Trophoblast cell (in vitro differentiated cells and primary cell): ENCODE results near the gene RNF180.

Experiments
- DNase-seq, 2 donors: peaks; one replicate each; pipeline ENCODE4 v3.0.0-alpha.2; 2016
- H2AFZ ChIP-seq: 2 replicates; pipeline ENCODE4 v1.6.1; 2013; ENCODE audit warnings: low read length, moderate library complexity, mild to moderate bottlenecking; ENCODE audit not compliant: insufficient read depth, poor library complexity
- H2AK5ac ChIP-seq: 2 replicates; pipeline ENCODE4 v1.6.1; 2013; ENCODE audit warnings: mild to moderate bottlenecking, low read length
- H2BK120ac ChIP-seq: 2 replicates; pipeline ENCODE4 v1.6.1; 2013; ENCODE audit warnings: low read length, mild to moderate bottlenecking, moderate library complexity; ENCODE audit not compliant: insufficient read depth, poor library complexity
- H2BK12ac ChIP-seq: 2 replicates; pipeline ENCODE4 v1.6.1; 2013; ENCODE audit warnings: mild to moderate bottlenecking, low read length, moderate library complexity
- H2BK5ac ChIP-seq: 2 replicates; pipeline ENCODE4 v1.6.1; 2013; ENCODE audit warnings: low read length, low read depth, moderate library complexity, mild to moderate bottlenecking; ENCODE audit not compliant: poor library complexity
- H3K14ac ChIP-seq: 2 replicates; pipeline ENCODE4 v1.6.1; 2013; ENCODE audit warnings: mild to moderate bottlenecking, low read length
- H3K18ac ChIP-seq: 2 replicates; pipeline ENCODE4 v1.6.1; 2013; ENCODE audit warnings: mild to moderate bottlenecking, low read length
- H3K23ac ChIP-seq: 2 replicates; pipeline ENCODE4 v1.6.1; 2013; ENCODE audit warnings: low read length
- H3K27ac ChIP-seq: 2 replicates; pipeline ENCODE4 v1.5.1; 2013; ENCODE audit warnings: low read depth, mild to moderate bottlenecking, inconsistent platforms, low read length, moderate library complexity
- H3K27me3 ChIP-seq: 2 replicates; pipeline ENCODE4 v1.6.1; 2013; ENCODE audit warnings: inconsistent platforms, mild to moderate bottlenecking, low read length, moderate library complexity; ENCODE audit not compliant: insufficient read depth
- H3K36me3 ChIP-seq, 2 experiments: 1 replicate in 1 of 2; 2 replicates in 1 of 2; pipeline ENCODE4 v1.6.1; 2013; ENCODE audit warnings: low read length in 2 of 2, mild to moderate bottlenecking in 2 of 2, moderate library complexity in 1 of 2; ENCODE audit not compliant: insufficient read depth in 2 of 2, control insufficient read depth in 1 of 2
- H3K4ac ChIP-seq: 2 replicates; pipeline ENCODE4 v1.6.1; 2013; ENCODE audit warnings: low read depth, mild to moderate bottlenecking, low read length, moderate library complexity
- H3K4me1 ChIP-seq, 2 experiments: 1 replicate in 1 of 2; 2 replicates in 1 of 2; pipeline ENCODE4 v1.6.1; 2013; ENCODE audit warnings: low read length in 2 of 2, mild to moderate bottlenecking in 2 of 2, moderate library complexity in 1 of 2; ENCODE audit not compliant: insufficient read depth in 2 of 2, control insufficient read depth in 1 of 2
- H3K4me2 ChIP-seq: 2 replicates; pipeline ENCODE4 v1.6.1; 2013; ENCODE audit warnings: inconsistent platforms, mild to moderate bottlenecking, low read length, moderate library complexity
- H3K4me3 ChIP-seq: 2 replicates; pipeline ENCODE4 v1.5.1; 2013; ENCODE audit warnings: mild to moderate bottlenecking, low read depth, low read length, inconsistent platforms
- H3K79me1 ChIP-seq: one replicate; pipeline ENCODE4 v1.6.1; 2013; ENCODE audit warnings: low read length
- H3K79me2 ChIP-seq: 2 replicates; pipeline ENCODE4 v1.6.1; 2013; ENCODE audit warnings: low read length, mild to moderate bottlenecking; ENCODE audit not compliant: control insufficient read depth, insufficient read depth, poor library complexity
- H3K9ac ChIP-seq: 2 replicates; pipeline ENCODE4 v1.6.1; 2013; ENCODE audit warnings: mild to moderate bottlenecking, low read length
- H3K9me3 ChIP-seq: 2 replicates; pipeline ENCODE4 v1.6.1; 2013; ENCODE audit warnings: low read depth, mild to moderate bottlenecking, control low read depth, inconsistent platforms, low read length; ENCODE audit not compliant: insufficient read depth
- H4K12ac ChIP-seq: 2 replicates; pipeline ENCODE4 v1.6.1; 2013; ENCODE audit warnings: low read depth, mild to moderate bottlenecking, low read length, moderate library complexity
- H4K8ac ChIP-seq: 2 replicates; pipeline ENCODE4 v1.6.1; 2013; ENCODE audit warnings: low read depth, mild to moderate bottlenecking, low read length, moderate library complexity
- H4K91ac ChIP-seq: one replicate; pipeline ENCODE4 v1.6.1; 2013; ENCODE audit warnings: low read depth, mild to moderate bottlenecking, low read length, moderate library complexity
- WGBS: extraction: QIAGEN DNeasy Blood & Tissue Kit; methylation state at CpG from one replicate; pipeline ENCODE4 v1.1.7; 2013; ENCODE audit warnings: missing lambda C conversion rate; ENCODE audit not compliant: insufficient read length, insufficient coverage; ENCODE audit errors: extremely low coverage; 5-methylcytosine and 5-hydroxymethylcytosine counted together

The RNF180 gene

GRCh38 chr5:64213011-64213410 lies 47.4 kb downstream of the RNF180 start:
- Histone ChIP-seq H2AK5ac (no peak overlapping the region), H3K4me1 (no peaks in the 10 kb centered on the region), H3K4ac (no peak overlapping the region), H2BK12ac (no peak overlapping the region), H3K18ac (no peak overlapping the region), H3K27ac (no peak overlapping the region), H3K14ac (no peak overlapping the region), H3K23ac (no peak overlapping the region), H3K9me3 (no peaks in the 10 kb centered on the region), H2BK120ac (no peak overlapping the region), H3K27me3 (no peaks in the 10 kb centered on the region), H3K9ac (no peak overlapping the region), H4K8ac (no peak overlapping the region), H2AFZ (no peak overlapping the region), H3K79me2 (no peaks in the 10 kb centered on the region), H4K91ac (no peak overlapping the region), H3K4me3 (no peak overlapping the region), H2BK5ac (no peak overlapping the region), H3K4me2 (no peak overlapping the region), H3K79me1 (no peaks in the 10 kb centered on the region), H3K36me3 (no peaks in the 10 kb centered on the region), H4K12ac (no peak overlapping the region)
- DNase-seq = no peak
- no CpG with 5 or more reads among the region's 2 CpGs for WGBS

- H3K79me1 ChIP-seq = no peaks in the 10 kb centered on the region
- no peak overlapping the region for H4K12ac ChIP-seq
- H3K27me3 ChIP-seq = no peaks in the 10 kb centered on the region
- no peaks in the 10 kb centered on the region for H3K4me1 ChIP-seq
- no peak overlapping the region for H2AK5ac ChIP-seq
- no peak overlapping the region for H3K18ac ChIP-seq
- H3K9ac ChIP-seq = no peak overlapping the region
- H3K14ac ChIP-seq = no peak overlapping the region
- no peaks in the 10 kb centered on the region for H3K79me2 ChIP-seq
- no peak overlapping the region for H2BK120ac ChIP-seq
- no peaks in the 10 kb centered on the region for H3K9me3 ChIP-seq
- H2BK12ac ChIP-seq = no peak overlapping the region
- no peak for DNase-seq
- no peak overlapping the region for H3K4me2 ChIP-seq
- no peak overlapping the region for H3K27ac ChIP-seq
- H3K4ac ChIP-seq = no peak overlapping the region
- H4K8ac ChIP-seq = no peak overlapping the region
- H3K23ac ChIP-seq = no peak overlapping the region
- H3K4me3 ChIP-seq = no peak overlapping the region
- no peak overlapping the region for H2BK5ac ChIP-seq
- no CpG with 5 or more reads among the region's 5 CpGs for WGBS
- H4K91ac ChIP-seq = no peak overlapping the region
- no peak overlapping the region for H2AFZ ChIP-seq
- H3K36me3 ChIP-seq = no peaks in the 10 kb centered on the region
Measured at GRCh38 chr5:64213531-64213930, 47.9 kb downstream of the RNF180 start.

- Histone ChIP-seq H3K14ac (no peak overlapping the region), H3K27ac (no peak overlapping the region), H2AFZ (no peak overlapping the region), H2BK5ac (no peak overlapping the region), H2BK12ac (no peak overlapping the region), H3K79me1 (no peaks in the 10 kb centered on the region), H3K23ac (no peak overlapping the region), H3K36me3 (no peaks in the 10 kb centered on the region), H3K18ac (no peak overlapping the region), H3K27me3 (no peaks in the 10 kb centered on the region), H2AK5ac (no peak overlapping the region), H3K4me1 (no peaks in the 10 kb centered on the region), H4K8ac (no peak overlapping the region), H3K4me2 (no peak overlapping the region), H4K12ac (no peak overlapping the region), H3K4me3 (no peak overlapping the region), H3K4ac (no peak overlapping the region), H3K9ac (no peak overlapping the region), H2BK120ac (no peak overlapping the region), H3K9me3 (no peaks in the 10 kb centered on the region), H4K91ac (no peak overlapping the region), H3K79me2 (no peaks in the 10 kb centered on the region)
- no peak for DNase-seq
- WGBS = no CpG with 5 or more reads among the region's 3 CpGs
Measured at GRCh38 chr5:64214132-64214531, 48.5 kb downstream of the RNF180 start.

- H3K14ac ChIP-seq = no peak overlapping the region
- DNase-seq = no peak
Measured at GRCh38 chr5:64221911-64222310, 56.3 kb downstream of the RNF180 start.

More at GRCh38 chr5:64221911-64222310, 56.3 kb downstream of the RNF180 start:
- Histone ChIP-seq H2AFZ (no peak overlapping the region), H3K79me2 (no peaks in the 10 kb centered on the region), H3K4me3 (no peak overlapping the region), H3K23ac (no peak overlapping the region), H2BK12ac (no peak overlapping the region), H2BK120ac (no peak overlapping the region), H3K4me1 (no peaks in the 10 kb centered on the region), H3K9ac (no peak overlapping the region), H4K91ac (no peak overlapping the region), H4K12ac (no peak overlapping the region), H3K36me3 (peaks cover 0 to 3% of the 10 kb centered on the region in 2 experiments), H3K9me3 (no peaks in the 10 kb centered on the region), H4K8ac (no peak overlapping the region), H3K18ac (no peak overlapping the region), H3K4ac (no peak overlapping the region), H3K27ac (no peak overlapping the region), H3K27me3 (no peaks in the 10 kb centered on the region), H3K79me1 (no peaks in the 10 kb centered on the region), H2BK5ac (no peak overlapping the region), H3K4me2 (no peak overlapping the region), H2AK5ac (no peak overlapping the region)
- WGBS = no CpG with 5 or more reads among the region's 1 CpG
